Stimulated activated CD4-positive, alpha-beta T cell treated with anti-CD3 and anti-CD28 coated beads, Interleukin-2, amount 100 ng/mL, for 48 hours (primary cell): ENCODE results near the gene GPLD1.
"Not testable (repeated sequence)": the region's sequence is repeated elsewhere in the genome, so short reads cannot be mapped to it uniquely, and the experiment has no call there.

Experiments used
- DNase-seq, 2 donors: peaks; one replicate each; pipeline ENCODE4 v3.0.0-alpha.2; 2020

The GPLD1 gene

DNA sequence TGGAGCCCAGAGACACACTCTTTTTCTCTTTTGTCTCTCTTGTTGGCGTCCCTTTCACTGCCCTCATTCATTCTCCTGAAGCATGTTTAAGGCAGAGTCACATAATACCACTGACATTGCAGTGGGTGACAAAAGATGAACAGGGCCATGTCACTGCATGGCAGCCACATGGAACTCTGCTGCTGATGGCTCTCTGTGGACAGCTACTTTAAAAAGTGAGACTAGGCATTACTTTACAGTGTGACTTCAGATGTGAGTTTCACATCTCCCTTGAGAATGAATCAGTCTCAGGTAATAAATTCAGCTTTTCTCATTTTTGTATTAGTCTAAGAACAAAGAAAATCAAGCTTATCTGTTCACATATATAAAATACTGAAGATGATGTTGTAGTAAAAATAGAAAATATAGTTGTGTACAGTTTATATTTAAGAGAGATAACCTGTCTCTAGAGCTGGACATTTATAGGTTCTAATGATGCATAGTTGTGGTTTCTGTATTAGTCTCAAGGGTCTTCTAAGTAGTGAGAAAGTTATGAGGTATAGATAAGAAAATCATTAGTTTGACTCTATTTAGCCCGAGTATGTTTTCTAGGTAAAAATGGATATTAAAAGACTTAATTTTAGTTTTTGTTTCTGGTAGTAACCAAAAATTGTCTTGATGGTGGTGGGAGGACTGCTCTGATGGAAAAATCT, 80.5 kb downstream of the GPLD1 start:
- DNase-seq = no peak

DNA sequence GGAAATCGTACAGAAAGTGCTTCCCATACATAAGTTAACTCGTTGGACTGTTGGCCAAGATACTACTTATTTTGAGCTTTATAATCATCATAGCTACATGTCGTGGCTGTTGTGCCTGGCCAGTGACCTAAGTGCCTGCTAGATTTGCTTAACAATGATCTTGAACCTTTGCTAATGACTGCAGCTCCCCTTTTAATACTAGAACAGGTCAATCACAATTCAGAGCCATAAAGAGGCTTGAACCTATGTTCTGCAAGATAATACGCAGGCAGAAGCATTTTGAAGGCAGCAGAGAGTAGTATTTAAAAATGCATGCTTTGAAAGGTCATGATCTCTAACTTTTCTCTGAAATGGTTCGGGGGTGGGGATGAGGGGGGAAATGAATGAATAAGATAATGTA, 84.1 kb downstream of the GPLD1 start:
- no peak for DNase-seq

DNA sequence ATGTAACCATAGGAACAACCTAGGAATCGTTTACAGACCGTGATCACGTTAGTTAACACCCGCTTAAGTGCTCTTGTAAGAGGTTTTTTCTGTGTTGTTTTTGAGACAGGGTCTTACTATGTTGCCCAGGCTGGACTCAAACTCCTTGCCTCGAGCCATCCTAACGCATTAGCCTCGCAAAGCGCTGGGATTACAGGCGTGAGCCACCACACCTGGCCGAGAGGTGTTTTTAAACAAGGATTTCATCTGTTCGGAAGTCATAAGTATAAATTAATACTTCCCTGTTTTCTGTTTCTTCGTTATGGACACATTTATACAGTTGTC, 85.9 kb downstream of the GPLD1 start:
- DNase-seq = no peak

DNA sequence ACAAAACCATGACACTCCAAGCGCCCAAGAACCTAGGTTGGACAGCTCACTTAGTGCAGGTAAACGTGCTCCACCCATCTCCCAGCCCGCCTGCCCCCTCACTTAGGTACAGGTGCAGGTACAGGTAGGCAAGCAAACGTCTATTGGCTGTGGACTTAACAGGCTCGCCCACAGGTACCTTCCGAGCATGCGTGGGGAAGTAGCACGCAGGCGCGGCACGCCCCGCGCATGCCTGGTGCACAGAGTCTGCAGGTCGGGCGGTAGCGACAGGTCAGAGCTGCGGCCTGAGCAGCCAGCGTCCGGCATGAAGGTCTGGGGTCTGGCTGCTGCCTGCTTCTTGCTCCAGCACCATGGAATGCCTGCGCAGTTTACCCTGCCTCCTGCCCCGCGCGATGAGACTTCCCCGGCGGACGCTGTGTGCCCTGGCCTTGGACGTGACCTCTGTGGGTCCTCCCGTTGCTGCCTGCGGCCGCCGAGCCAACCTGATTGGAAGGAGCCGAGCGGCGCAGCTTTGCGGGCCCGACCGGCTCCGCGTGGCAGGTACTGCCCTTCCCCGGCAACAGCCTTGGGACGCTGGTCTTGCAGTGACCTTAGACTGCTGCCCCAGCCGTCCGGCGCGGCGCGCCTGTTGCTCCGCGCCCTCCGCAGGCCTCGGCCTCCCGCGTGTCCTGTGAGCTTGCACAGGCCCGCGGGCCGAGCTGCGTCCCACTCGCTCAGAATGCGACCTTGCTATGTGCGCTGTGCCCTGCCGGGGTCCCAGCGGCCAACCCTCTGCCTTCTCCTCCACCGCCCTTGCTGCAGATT, 86.5 kb downstream of the GPLD1 start, which contains the start of gene MRS2:
TSS of gene MRS2 (plus strand) at position 240 of the 804 bp plus-strand sequence. CDS start at position 351, 111 bp downstream.
- peak; percentile 64 to 71 for DNase-seq

DNA sequence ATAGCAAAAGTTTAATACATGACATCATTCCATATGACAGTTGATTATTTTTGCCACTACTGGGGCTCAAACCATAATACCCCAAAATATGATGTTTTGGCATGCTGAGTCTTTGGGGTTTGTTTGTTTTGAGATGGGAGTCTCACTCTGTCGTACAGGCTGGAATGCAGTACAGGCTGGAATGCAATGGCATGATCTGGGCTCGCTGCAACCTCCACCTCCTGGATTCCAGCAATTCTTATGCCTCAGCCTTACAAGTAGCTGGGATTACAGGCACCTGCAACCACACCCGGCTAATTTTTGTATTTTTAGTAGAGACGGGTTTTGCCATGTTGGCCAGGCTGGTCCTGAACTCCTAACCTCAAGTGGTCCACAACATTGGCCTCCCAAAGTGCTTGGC, 87.9 kb downstream of the GPLD1 start:
- DNase-seq = no peak

DNA sequence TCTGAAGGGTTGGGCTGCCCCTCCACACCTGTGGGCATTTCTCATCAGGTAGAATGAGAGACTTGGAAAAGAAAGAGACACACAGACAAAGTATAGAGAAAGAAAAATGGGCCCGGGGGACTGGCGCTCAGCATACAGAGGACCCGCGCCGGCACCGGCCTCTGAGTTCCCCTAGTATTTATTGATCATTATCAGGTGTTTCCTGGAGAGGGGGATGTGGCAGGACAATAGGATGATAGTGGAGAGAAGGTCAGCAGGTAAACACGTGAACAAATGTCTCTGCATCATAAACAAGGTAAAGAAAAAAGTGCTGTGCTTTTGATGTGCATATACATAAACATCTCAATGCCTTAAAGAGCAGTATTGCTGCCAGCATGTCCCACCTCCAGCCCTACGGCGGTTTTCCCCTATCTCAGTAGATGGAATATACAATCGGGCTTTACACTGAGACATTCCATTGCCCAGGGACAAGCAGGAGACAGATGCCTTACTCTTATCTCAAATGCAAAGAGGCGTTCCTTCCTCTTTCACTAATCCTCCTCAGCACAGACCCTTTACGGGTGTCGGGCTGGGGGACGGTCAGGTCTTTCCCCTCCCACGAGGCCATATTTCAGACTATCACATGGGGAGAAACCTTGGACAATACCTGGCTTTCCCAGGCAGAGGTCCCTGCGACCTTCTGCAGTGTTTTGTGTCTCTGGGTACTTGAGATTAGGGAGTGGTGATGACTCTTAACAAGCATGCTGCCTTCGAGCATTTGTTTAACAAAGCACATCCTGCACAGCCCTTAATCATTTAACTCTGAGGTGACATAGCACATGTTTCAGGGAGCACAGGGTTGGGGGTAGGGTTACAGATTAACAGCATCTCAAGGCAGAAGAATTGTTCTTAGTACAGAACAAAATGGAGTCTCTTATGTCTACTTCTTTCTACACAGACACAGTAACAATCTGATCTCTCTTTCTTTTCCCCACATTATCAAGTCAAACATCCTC, 89.0 kb downstream of the GPLD1 start:
- DNase-seq = not testable (repeated sequence)

DNA sequence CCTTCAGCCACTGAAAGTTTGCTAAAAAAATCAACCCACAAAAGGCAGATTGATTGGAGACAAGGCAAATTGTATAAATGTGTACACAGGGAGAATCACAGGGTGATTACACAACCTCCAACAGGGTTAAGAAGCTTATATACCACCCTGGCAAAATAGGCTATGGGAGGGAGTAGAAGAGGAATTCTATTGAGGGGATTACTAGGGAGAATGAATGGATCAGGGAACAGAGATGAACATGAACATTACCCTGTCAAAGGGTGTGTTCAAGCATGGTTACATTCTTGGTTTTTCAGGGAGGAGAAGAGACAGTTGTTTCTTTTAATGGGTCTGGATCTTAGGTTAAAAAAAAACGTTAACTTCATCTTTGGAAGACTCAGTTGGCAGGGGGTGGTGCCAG, 91.7 kb downstream of the GPLD1 start:
- DNase-seq = no peak

DNA sequence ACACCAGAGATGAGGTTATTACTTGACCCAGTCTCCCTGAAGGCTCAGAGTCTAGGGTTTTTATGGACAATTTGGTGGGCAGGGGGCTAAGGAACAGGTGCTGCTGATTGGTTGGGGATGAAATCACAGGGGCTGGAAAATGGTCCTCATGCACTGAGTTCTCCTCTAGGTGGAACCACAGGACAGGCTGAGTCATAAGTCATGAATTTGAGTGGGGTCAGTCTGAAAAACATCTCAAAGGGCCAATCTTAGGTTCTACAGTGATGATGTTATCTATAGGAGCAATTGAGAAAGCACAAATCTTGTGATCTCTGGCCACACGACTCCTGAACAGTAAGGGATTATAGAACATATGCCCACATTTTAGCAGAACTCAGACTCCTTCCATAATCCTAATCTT, 92.6 kb downstream of the GPLD1 start:
- DNase-seq = no peak

DNA sequence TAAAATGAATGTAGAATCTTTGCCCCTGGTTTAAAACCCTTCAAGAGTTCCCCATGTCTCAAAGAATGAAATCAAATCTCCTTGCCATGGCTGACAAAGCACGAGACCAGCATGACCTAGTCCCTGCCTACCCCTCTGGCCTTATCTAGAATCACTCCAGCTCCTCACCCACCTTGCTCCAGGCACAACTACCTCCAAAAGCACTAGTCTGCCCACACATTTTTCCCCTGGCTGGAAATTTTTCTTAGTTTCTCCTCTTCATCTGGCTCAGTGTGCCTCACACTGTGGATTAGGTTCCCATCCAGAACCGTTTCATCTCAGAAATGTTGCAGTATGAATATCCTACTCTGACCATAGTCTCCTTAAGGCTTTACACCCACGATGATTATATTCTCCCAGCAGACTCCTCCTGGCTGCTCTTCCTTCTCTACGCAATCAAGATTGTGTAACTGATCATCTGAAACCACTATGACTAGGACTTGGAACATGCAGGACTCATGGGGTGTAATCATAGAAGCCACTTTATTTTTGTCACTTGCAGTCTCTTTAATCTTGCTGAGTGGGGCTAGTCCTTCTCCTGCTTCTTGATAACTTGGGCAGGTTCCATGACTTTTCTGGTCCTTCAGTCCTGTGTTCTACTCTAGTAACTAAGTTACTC, 94.5 kb downstream of the GPLD1 start:
- DNase-seq = no peak

DNA sequence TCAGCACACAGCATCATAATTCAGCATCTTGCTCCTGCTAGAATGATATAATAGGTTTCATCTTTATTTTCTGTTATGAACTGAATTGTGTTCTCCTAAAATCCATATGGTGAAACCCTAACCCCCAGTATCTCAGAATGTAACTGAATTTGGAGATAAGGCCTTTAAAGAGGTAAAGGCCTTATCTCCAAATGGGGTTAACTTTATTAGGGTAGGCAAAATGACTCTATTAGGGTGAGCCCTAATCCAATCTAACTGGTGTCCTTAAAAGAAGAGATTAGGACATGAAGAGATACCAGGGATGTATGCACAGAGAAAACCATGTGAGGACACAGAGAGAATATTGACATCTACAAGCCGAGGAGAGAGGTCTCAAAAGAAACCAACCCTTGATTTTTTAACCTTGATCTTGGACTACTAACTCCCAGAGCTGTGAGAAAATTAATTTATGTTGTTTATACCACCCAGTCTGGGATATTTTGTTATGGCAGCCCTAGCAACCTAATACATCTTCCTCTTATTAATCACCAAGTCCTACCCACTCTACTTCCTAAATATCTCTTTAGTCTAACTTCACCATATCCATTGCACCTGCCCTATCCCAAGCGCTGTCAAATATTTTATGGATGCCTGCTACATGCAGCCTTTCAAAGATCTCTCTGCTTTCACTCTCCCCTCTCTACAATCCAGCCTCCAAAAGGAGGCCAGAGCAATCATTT, 95.2 kb downstream of the GPLD1 start:
- DNase-seq = no peak

DNA sequence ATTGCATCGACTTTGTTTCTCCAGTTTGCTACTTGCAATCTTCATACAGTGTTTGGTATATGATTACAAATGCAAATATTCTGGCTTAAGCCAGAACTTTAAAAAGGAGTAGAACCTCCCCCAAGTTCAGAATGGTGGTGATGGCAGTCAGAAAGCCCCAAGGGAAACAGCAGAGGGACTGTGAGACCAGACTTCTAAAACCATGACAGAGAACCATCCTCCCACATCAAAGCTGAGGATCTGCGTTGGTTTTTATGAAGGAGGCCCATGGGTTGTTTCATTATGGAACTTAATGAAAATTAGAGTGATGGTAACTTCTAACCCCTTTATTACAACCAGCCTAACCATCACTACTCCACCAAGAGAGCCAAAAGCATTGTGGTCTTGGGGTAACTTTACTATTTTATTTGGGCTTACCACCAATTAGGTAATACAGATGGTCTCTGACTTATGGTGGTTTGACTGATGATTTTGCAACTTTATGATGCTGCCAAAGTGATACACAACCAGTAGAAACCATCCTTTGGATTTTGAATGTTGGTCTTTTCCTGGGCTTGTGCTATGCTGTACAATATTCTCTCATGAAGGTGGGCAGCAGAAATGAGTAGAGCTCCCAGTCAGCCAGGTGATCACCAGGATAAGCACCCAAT, 97.5 kb downstream of the GPLD1 start:
- DNase-seq = no peak

DNA sequence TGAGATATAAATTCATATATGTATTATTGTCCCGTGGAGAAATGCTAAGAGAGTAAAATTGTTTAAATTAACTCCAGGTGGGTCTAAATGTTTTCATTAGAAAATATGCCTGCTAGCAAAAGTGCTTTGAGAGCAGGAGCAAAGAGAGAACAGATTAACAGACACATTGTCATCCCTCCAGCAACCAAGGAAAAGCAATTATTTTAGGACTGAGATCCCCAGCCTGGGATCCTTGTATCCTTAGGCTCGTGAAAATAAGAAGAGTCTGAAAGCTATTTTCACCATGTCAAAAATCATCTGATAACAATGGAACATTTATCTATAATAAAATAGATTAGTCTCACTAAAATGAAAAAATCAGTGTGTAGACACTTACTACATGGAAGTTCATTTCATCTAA, 98.2 kb downstream of the GPLD1 start:
- DNase-seq = no peak

DNA sequence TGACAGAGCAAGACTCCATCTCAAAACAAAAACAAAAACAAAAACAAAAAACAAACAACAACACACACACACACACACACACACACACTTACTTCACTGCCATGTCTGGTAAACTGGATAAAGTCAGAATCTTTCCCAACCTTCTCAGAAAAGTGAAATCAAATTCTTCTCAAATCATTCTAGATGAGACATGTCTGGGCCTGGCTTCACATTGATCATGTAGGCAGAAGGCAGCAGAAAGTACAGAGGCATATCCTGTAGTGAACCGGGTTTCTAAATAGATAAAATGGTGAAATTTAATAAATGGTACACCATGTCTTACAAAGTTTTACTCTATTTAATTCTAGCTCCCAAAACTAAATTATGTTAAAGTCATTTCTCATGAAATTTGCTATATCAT, 101.6 kb downstream of the GPLD1 start:
- DNase-seq = no peak

DNA sequence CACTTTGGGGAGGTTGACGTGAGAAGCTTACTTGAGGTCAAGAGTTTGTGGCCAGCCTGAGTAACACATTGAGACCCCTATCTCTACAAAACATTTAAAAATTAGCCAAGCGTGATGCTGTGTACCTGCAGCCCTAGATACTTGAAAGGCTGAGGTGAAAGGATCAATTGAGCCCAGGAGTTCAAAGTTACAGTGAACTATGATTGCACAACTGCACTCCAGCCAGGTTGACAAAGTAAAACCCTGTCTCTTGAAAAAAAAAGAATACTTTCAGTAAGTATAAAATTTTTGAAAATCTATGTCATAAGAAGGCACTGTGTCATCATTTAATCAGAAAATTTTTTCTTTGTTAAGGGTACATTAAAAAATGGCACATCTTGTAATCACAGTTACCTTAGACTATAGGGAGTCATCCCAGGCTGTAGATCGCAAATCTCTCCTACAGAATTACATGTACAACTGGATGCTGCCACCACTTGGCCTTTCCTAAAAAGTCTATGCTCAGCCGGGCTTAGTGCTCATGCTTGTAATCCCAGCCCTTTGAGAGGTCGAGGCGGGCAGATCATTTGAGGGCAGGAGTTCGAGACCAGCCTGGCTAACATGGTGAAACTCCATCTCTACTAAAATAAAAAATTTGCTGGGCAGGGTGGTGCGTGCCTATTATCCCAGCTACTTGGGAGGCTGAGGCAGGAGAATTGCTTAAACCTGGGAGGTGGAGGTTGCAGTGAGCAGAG, 103.7 kb downstream of the GPLD1 start:
- DNase-seq = no peak

DNA sequence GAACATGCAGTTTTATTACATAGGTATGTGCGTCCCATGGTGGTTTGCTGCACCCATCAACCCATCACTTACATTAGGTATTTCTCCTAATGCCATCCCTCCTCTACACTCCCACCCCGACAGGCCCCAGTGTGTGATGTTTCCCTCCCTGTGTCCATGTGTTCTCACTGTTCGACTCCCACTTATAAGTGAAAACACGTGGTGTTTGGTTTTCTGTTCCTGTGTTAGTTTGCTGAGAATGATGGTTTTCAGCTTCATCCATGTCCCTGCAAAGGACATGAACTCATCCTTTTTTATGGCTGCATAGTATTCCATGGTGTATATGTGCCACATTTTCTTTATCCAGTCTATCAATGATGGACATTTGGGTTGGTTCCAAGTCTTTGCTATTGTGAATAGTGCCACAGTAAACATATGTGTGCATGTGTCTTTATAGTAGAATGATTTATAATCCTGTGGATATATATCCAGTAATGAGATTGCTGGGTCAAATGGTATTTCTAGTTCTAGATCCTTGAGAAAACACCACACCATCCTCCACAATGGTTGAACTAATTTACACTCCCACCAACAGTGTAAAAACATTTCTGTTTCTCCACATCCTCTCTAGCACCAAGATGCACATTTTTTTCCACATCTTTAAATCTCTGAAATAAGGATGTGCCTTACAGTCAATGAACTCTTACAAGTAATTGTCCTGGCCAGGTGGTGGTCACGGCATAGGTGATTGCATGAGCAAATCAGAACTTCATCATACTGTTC, 104.8 kb downstream of the GPLD1 start:
- not testable (repeated sequence) for DNase-seq

DNA sequence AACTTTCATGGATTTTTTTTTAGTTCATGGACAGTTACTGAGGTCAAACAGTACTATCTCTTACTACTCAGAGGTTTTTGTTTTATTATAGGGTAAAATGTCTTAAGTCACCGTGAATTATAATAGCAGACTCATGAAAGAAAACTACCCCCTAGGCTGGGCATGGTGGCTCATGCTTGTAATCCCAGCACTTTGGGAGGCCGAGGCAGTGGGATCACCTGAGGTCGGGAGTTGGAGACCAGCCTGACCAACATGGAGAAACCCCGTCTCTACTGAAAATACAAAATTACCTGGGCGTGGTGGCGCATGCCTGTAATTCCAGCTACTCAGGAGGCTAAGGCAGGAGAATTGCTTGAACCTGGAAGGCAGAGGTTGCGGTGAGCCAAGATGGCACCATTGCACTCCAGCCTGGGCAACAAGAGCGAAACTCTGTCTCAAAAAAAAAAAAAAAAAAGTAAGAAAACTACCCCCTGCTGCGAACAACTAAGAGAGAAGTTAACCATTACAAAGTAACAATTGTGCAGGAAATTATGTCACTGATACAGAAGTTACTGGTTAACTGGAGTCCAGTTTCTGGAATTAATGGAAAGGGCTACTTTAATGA, 106.4 kb downstream of the GPLD1 start:
- DNase-seq = not testable (repeated sequence)

DNA sequence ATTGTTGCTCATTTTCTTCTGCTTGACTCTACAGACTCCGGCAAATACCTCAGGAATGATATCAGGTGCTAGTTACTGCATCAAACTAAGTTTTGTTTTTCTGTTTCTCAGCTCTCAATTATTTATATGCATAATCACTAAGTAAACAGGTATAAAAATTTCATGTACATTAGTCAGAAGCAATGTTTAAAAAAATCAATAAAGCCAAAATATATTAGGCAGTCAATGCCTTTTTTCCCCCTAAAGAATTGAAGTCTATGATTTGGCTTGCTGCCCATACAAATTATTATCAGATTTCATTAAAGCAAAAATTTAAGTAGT, 107.2 kb downstream of the GPLD1 start:
- DNase-seq = no peak

DNA sequence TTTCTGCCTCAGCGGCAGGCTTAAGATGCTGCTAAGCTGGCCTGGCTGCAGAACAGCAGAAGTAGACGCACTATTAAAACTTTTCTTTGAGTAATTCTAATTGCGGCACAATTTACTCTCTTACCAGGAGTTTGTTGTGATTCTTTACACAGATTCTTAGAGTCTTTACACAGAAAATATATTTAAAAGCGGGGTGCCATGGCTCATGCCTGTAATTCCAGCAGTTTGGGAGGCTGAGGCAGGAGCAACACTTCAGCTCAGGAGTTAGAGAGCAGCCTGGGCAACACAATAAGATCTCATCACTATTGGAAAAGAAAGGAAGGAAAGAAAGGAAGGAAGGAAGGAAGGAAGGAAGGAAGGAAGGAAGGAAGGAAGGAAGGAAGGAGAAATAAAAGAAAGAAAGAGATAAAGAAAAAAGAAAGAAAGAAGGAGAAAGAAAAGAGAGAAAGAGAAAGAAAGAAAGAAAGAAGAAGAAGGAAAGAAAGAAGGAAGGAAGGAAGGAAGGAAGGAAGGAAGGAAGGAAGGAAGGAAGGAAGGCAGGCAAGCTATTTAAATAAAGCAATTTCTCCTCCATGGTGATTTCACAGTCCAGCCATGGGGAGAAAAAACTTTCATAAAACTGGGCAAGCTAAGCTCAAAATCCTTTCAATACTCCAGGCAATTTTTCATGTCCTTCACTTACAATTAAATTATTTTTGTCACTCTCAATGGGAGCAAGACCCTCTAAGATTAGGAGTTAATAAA, 107.7 kb downstream of the GPLD1 start:
- no peak for DNase-seq
